ENCODE measurements around the gene JAGN1. TPM values are rescaled to one million over a fixed set of nuclear protein-coding genes. Genes with fewer than 3 reads are reported as not detected.

Gene JAGN1
- total and polyA plus RNA-seq, 9 of the 15 experiments (the other 6 are each of a cell fraction or from before 2014, with no cell fraction given), result 31.6 to 77.8 (median 40.3) TPM

GRCh38 chr3:9884555-9885165, 5.8 kb upstream of the JAGN1 start (continued):
- peak; percentile 46; the same call in 1 of the 2 replicates for TF ChIP-seq ZNF592 (IDR thresholded peaks at IDR 0.05)
- TF ChIP-seq MEF2D (tag; conservative IDR thresholded peaks at IDR 0.05; ENCODE audit: low read depth), result no peak
- TF ChIP-seq MGA (IDR thresholded peaks at IDR 0.05), result peak; percentile 64
- no peak for TF ChIP-seq MXI1 (IDR thresholded peaks at IDR 0.05; ENCODE audit: low read depth, low read length)
- peak; percentile 62 to 74; a peak in 3 of 4 replicates for TF ChIP-seq KDM1A (IDR thresholded peaks at IDR 0.05)
- peak; percentile 63 for TF ChIP-seq BCOR (IDR thresholded peaks at IDR 0.05)
- TF ChIP-seq SMARCA4 (IDR thresholded peaks at IDR 0.05), result peak; percentile 92
- no peak for TF ChIP-seq BCL6 (CRISPR knock-in tag; IDR thresholded peaks at IDR 0.05)
- 0 out of 2 replicates have a peak, but pooled peaks have one; percentile 43 for TF ChIP-seq ATF7 (IDR thresholded peaks at IDR 0.05)
- TF ChIP-seq ZBED1 (IDR thresholded peaks at IDR 0.05), result no peak
- no peak for TF ChIP-seq HMGXB4 (CRISPR knock-in tag; IDR thresholded peaks at IDR 0.05)
- no peak for TF ChIP-seq ZNF431 (CRISPR knock-in tag; IDR thresholded peaks at IDR 0.05)

All from K562 (cell line).